Neural cell (in vitro differentiated cells): Measurements from ENCODE around the gene CCNJL. TPM values are rescaled to one million over a fixed set of nuclear protein-coding genes. Genes with fewer than 3 reads are reported as not detected.

Experiments used
- H2AFZ ChIP-seq: fragments of 200-600, 300-800 bp; sonication (generic), shearing (Covaris generic); 2 replicates; pipeline ENCODE4 v1.6.0; 2014; ENCODE audit warnings: low read depth, mild to moderate bottlenecking, antibody characterized with exemption, low read length, moderate library complexity
- H3F3A ChIP-seq: fragments of 200-600 bp; shearing (Covaris generic); 2 replicates; pipeline ENCODE4 v1.6.1; 2016; ENCODE audit warnings: mild to moderate bottlenecking, moderate library complexity, mixed read lengths, antibody characterized with exemption, low read length; ENCODE audit not compliant: insufficient read depth, poor library complexity, severe bottlenecking
- H3K27ac ChIP-seq: fragments of 200-600, 300-800 bp; sonication (generic), shearing (Covaris generic); 2 replicates; pipeline ENCODE4 v1.5.1; 2014; ENCODE audit warnings: mild to moderate bottlenecking, low read length, moderate library complexity
- H3K27me3 ChIP-seq: fragments of 300-800, 200-600 bp; sonication (generic), shearing (Covaris generic); 2 replicates; pipeline ENCODE4 v1.6.0; 2014; ENCODE audit warnings: mild to moderate bottlenecking, low read depth, low read length, moderate library complexity; ENCODE audit not compliant: insufficient read depth
- H3K36me3 ChIP-seq: fragments of 300-800, 200-600 bp; sonication (generic), shearing (Covaris generic); 2 replicates; pipeline ENCODE4 v1.5.1; 2014; ENCODE audit warnings: mild to moderate bottlenecking, antibody characterized with exemption, low read length, moderate library complexity; ENCODE audit not compliant: insufficient read depth
- H3K4me2 ChIP-seq: fragments of 300-800, 200-600 bp; sonication (generic), shearing (Covaris generic); 2 replicates; pipeline ENCODE4 v1.6.0; 2014; ENCODE audit warnings: mild to moderate bottlenecking, low read length
- H3K4me3 ChIP-seq: fragments of 300-800, 200-600 bp; sonication (generic), shearing (Covaris generic); 2 replicates; pipeline ENCODE4 v1.5.1; 2014; ENCODE audit warnings: mild to moderate bottlenecking, low read length, moderate library complexity
- H3K79me2 ChIP-seq: fragments of 200-600 bp; shearing (Covaris generic); replicated peaks from 2 replicates; pipeline ENCODE4 v1.6.0; 2014; ENCODE audit warnings: mild to moderate bottlenecking, low read length, moderate library complexity; ENCODE audit not compliant: insufficient read depth
- H3K9ac ChIP-seq: fragments of 300-800, 200-600 bp; sonication (generic), shearing (Covaris generic); 2 replicates; pipeline ENCODE4 v1.6.1; 2016; ENCODE audit warnings: mild to moderate bottlenecking, low read length, mixed read lengths
- H3K9me2 ChIP-seq: fragments of 200-600 bp; shearing (Covaris generic); 2 replicates; pipeline ENCODE4 v1.6.1; 2016; ENCODE audit warnings: mild to moderate bottlenecking, low read length, mixed read lengths; ENCODE audit not compliant: insufficient read depth
- H3K9me3 ChIP-seq: fragments of 200-600, 300-800 bp; sonication (generic), shearing (Covaris generic); 2 replicates; pipeline ENCODE4 v1.6.1; 2016; ENCODE audit warnings: mild to moderate bottlenecking, mixed run types, low read length, moderate library complexity, mixed read lengths
- H4K20me1 ChIP-seq: fragments of 200-600 bp; shearing (Covaris generic); 2 replicates; pipeline ENCODE4 v1.6.1; 2016; ENCODE audit warnings: mild to moderate bottlenecking, mixed run types; ENCODE audit not compliant: insufficient read depth
- EP300 ChIP-seq: fragments of 450-650 bp; conservative IDR thresholded peaks from 2 replicates; pipeline ENCODE4 v1.6.1; 2014; ENCODE audit warnings: antibody characterized with exemption, mild to moderate bottlenecking, moderate library complexity; ENCODE audit not compliant: poor library complexity, severe bottlenecking
- EZH2 ChIP-seq: fragments of 200-600, 300-800 bp; shearing (Covaris generic), sonication (generic); IDR thresholded peaks from 2 replicates; pipeline ENCODE4 v1.6.1; 2014; ENCODE audit warnings: antibody characterized with exemption, low read length, borderline replicate concordance, mild to moderate bottlenecking; ENCODE audit not compliant: insufficient read depth, poor library complexity, severe bottlenecking
- MXI1 ChIP-seq: fragments of 450-650 bp; conservative IDR thresholded peaks from 2 replicates; pipeline ENCODE4 v1.6.1; 2014; ENCODE audit warnings: antibody characterized with exemption, mild to moderate bottlenecking; ENCODE audit not compliant: poor library complexity, severe bottlenecking
- POLR2AphosphoS5 ChIP-seq: IDR thresholded peaks from 2 replicates; pipeline ENCODE4 v1.6.1; 2012
- RAD21 ChIP-seq: fragments of 450-650 bp; conservative IDR thresholded peaks from 2 replicates; pipeline ENCODE4 v1.6.1; 2014; ENCODE audit warnings: antibody characterized with exemption, mild to moderate bottlenecking, moderate library complexity
- SMC3 ChIP-seq: fragments of 450-650 bp; conservative IDR thresholded peaks from 2 replicates; pipeline ENCODE4 v1.6.1; 2014; ENCODE audit warnings: antibody characterized with exemption, mild to moderate bottlenecking, moderate library complexity; ENCODE audit not compliant: poor library complexity
- TAF1 ChIP-seq: IDR thresholded peaks from 2 replicates; pipeline ENCODE4 v1.6.1; 2012; ENCODE audit warnings: low read depth
- polyA plus RNA-seq: library from polyadenylated mRNA; depleted of rRNA; stranded (reverse); fragments of >200 nt; gene quantifications from 2 replicates; pipeline ENCODE4 v1.2.3, GENCODE V29; 2014
- TF ChIP-seq, protein P1 (sequence below): fragments of 450-650 bp; IDR thresholded peaks from 2 replicates; pipeline ENCODE4 v1.5.1; 2014; ENCODE audit warnings: antibody characterized with exemption, mild to moderate bottlenecking, moderate library complexity; ENCODE audit not compliant: poor library complexity, severe bottlenecking
- TF ChIP-seq, protein P2 (sequence below): IDR thresholded peaks from 2 replicates; pipeline ENCODE4 v1.6.1; 2012; ENCODE audit warnings: borderline replicate concordance

Gene CCNJL
- polyA plus RNA-seq, 1 donor from 2014 or later: 0.84 TPM

DNA sequence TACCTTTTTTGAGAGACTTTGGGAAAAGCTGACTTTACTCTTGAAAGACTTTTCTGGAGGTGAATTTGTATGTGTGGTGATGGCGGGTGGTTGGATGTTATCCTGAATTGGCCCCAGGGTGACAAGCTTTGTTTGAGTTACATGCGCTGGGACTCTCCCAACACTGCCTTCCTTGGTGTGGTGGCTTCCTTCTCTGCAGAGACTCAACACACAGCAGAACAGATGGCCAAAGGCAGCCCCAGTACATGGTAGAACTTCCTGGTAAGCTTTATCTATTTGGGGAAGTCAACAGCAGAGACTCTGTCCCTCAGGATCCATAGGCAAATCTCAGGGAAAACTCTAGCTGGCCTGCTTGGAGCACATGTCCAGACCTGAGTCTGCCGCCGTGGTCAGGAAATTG lies 39.9 kb upstream of the CCNJL start:
- no peak overlapping the region for H3K9ac ChIP-seq
- no peak overlapping the region for H3K4me3 ChIP-seq
- H3K9me2 ChIP-seq: no peaks in the 10 kb centered on the region
- H3K9me3 ChIP-seq: no peaks in the 10 kb centered on the region
- H3K4me2 ChIP-seq: no peak overlapping the region
- H3K27ac ChIP-seq: no peak overlapping the region
- TF ChIP-seq SMC3 (no peak), MXI1 (no peak), RAD21 (no peak), EZH2 (no peak), POLR2AphosphoS5 (no peak), EP300 (no peak), TAF1 (no peak)
- TF ChIP-seq, protein P1, sequence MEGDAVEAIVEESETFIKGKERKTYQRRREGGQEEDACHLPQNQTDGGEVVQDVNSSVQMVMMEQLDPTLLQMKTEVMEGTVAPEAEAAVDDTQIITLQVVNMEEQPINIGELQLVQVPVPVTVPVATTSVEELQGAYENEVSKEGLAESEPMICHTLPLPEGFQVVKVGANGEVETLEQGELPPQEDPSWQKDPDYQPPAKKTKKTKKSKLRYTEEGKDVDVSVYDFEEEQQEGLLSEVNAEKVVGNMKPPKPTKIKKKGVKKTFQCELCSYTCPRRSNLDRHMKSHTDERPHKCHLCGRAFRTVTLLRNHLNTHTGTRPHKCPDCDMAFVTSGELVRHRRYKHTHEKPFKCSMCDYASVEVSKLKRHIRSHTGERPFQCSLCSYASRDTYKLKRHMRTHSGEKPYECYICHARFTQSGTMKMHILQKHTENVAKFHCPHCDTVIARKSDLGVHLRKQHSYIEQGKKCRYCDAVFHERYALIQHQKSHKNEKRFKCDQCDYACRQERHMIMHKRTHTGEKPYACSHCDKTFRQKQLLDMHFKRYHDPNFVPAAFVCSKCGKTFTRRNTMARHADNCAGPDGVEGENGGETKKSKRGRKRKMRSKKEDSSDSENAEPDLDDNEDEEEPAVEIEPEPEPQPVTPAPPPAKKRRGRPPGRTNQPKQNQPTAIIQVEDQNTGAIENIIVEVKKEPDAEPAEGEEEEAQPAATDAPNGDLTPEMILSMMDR: no peak
- TF ChIP-seq, protein P2, sequence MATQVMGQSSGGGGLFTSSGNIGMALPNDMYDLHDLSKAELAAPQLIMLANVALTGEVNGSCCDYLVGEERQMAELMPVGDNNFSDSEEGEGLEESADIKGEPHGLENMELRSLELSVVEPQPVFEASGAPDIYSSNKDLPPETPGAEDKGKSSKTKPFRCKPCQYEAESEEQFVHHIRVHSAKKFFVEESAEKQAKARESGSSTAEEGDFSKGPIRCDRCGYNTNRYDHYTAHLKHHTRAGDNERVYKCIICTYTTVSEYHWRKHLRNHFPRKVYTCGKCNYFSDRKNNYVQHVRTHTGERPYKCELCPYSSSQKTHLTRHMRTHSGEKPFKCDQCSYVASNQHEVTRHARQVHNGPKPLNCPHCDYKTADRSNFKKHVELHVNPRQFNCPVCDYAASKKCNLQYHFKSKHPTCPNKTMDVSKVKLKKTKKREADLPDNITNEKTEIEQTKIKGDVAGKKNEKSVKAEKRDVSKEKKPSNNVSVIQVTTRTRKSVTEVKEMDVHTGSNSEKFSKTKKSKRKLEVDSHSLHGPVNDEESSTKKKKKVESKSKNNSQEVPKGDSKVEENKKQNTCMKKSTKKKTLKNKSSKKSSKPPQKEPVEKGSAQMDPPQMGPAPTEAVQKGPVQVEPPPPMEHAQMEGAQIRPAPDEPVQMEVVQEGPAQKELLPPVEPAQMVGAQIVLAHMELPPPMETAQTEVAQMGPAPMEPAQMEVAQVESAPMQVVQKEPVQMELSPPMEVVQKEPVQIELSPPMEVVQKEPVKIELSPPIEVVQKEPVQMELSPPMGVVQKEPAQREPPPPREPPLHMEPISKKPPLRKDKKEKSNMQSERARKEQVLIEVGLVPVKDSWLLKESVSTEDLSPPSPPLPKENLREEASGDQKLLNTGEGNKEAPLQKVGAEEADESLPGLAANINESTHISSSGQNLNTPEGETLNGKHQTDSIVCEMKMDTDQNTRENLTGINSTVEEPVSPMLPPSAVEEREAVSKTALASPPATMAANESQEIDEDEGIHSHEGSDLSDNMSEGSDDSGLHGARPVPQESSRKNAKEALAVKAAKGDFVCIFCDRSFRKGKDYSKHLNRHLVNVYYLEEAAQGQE: no peak
- H3F3A ChIP-seq: no peaks in the 10 kb centered on the region
- no peaks in the 10 kb centered on the region for H3K79me2 ChIP-seq
- H3K36me3 ChIP-seq: no peaks in the 10 kb centered on the region
- no peaks in the 10 kb centered on the region for H4K20me1 ChIP-seq
- no peak overlapping the region for H2AFZ ChIP-seq
- H3K27me3 ChIP-seq: no peaks in the 10 kb centered on the region

DNA sequence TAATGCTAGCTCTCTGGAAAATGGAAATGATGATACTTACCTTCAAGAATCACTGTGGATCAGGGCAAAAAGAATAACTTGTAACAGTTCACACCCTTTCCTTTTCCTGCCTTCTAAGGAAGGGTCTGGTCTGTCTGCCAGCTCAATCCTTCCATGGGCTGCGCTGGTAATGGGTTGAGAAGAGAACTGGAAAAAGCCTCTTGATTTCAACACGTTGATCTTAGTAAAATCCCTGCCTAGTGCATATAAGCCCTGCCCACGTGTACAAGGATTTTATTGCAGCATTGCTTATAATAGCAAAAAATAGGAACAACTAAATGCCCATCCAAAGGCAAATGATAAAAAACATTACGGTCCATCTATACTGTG lies 37.6 kb upstream of the CCNJL start:
- H3K9me3 ChIP-seq: no peaks in the 10 kb centered on the region
- H3K27ac ChIP-seq: no peak overlapping the region
- no peaks in the 10 kb centered on the region for H3K9me2 ChIP-seq
- no peaks in the 10 kb centered on the region for H4K20me1 ChIP-seq
- H3K4me2 ChIP-seq: no peak overlapping the region
- H3K4me3 ChIP-seq: no peak overlapping the region
- H2AFZ ChIP-seq: no peak overlapping the region
- no peaks in the 10 kb centered on the region for H3K36me3 ChIP-seq
- H3K9ac ChIP-seq: no peak overlapping the region
- no peaks in the 10 kb centered on the region for H3K27me3 ChIP-seq
- H3F3A ChIP-seq: no peaks in the 10 kb centered on the region
- H3K79me2 ChIP-seq: no peaks in the 10 kb centered on the region
- TF ChIP-seq RAD21 (no peak), EZH2 (no peak), MXI1 (no peak), EP300 (no peak)
- TF ChIP-seq, protein P1: no peak
